KOPT-K1 (cell line): ENCODE data around the gene C1orf167.
"Not testable (repeated sequence)": the region's sequence is repeated elsewhere in the genome, so short reads cannot be mapped to it uniquely, and the experiment has no call there.

Source experiments
- H3K27ac ChIP-seq: fragments of 200-600 bp; sonication (generic); 2 replicates; pipeline ENCODE4 v1.5.1; 2016; ENCODE audit warnings: antibody characterized with exemption, mild to moderate bottlenecking, low read depth, low read length; ENCODE audit not compliant: poor library complexity, severe bottlenecking
- H3K36me3 ChIP-seq: fragments of 200-600 bp; sonication (generic); 2 replicates; pipeline ENCODE4 v1.5.1; 2017; ENCODE audit warnings: antibody characterized with exemption, mild to moderate bottlenecking, low read length, moderate library complexity; ENCODE audit not compliant: insufficient read depth
- H3K9me3 ChIP-seq: fragments of 200-600 bp; sonication (generic); 2 replicates; pipeline ENCODE4 v1.5.1; 2017; ENCODE audit warnings: antibody characterized with exemption, low read length, mild to moderate bottlenecking; ENCODE audit not compliant: insufficient read depth, poor library complexity, severe bottlenecking

The C1orf167 gene

GRCh38 chr1:11794446-11795237, 32.6 kb downstream of the C1orf167 start:
- no peak overlapping the region for H3K27ac ChIP-seq
- H3K9me3 ChIP-seq = no peaks in the 10 kb centered on the region
- peaks cover 74% of the 10 kb centered on the region for H3K36me3 ChIP-seq

- Histone ChIP-seq H3K9me3 (no peaks in the 10 kb centered on the region), H3K36me3 (peaks cover 74% of the 10 kb centered on the region), H3K27ac (no peak overlapping the region)
Observed at GRCh38 chr1:11795238-11795890, 33.4 kb downstream of the C1orf167 start.

GRCh38 chr1:11796036-11796828, 34.2 kb downstream of the C1orf167 start:
- Histone ChIP-seq H3K27ac (no peak overlapping the region), H3K9me3 (no peaks in the 10 kb centered on the region), H3K36me3 (peaks cover 75% of the 10 kb centered on the region)

- H3K36me3 ChIP-seq = peaks cover 78% of the 10 kb centered on the region
- no peak overlapping the region for H3K27ac ChIP-seq
- no peaks in the 10 kb centered on the region for H3K9me3 ChIP-seq
Observed at GRCh38 chr1:11797525-11798216, 35.7 kb downstream of the C1orf167 start.

- H3K9me3 ChIP-seq = no peaks in the 10 kb centered on the region
- peaks cover 69% of the 10 kb centered on the region for H3K36me3 ChIP-seq
- H3K27ac ChIP-seq = no peak overlapping the region
Observed at GRCh38 chr1:11799099-11799498, 37.1 kb downstream of the C1orf167 start.

GRCh38 chr1:11799896-11800295, 37.9 kb downstream of the C1orf167 start:
- H3K36me3 ChIP-seq = peaks cover 61% of the 10 kb centered on the region
- no peaks in the 10 kb centered on the region for H3K9me3 ChIP-seq
- no peak overlapping the region for H3K27ac ChIP-seq

- Histone ChIP-seq H3K9me3 (no peaks in the 10 kb centered on the region), H3K36me3 (peaks cover 57% of the 10 kb centered on the region), H3K27ac (no peak overlapping the region)
Observed at GRCh38 chr1:11800391-11800755, 38.4 kb downstream of the C1orf167 start.

- Histone ChIP-seq H3K27ac (no peak overlapping the region), H3K9me3 (no peaks in the 10 kb centered on the region), H3K36me3 (peaks cover 51% of the 10 kb centered on the region)
Observed at GRCh38 chr1:11800756-11801433, 38.9 kb downstream of the C1orf167 start.

GRCh38 chr1:11802616-11802972, 40.6 kb downstream of the C1orf167 start:
- H3K36me3 ChIP-seq = peaks cover 51% of the 10 kb centered on the region
- H3K9me3 ChIP-seq = no peaks in the 10 kb centered on the region
- no peak overlapping the region for H3K27ac ChIP-seq

- H3K36me3 ChIP-seq = peaks cover 58% of the 10 kb centered on the region
- peak overlapping the region; percentile 36 for H3K27ac ChIP-seq
- H3K9me3 ChIP-seq = no peaks in the 10 kb centered on the region
Observed at GRCh38 chr1:11802973-11803885, 41.2 kb downstream of the C1orf167 start.

GRCh38 chr1:11803924-11804665, 42.1 kb downstream of the C1orf167 start:
- peaks cover 58% of the 10 kb centered on the region for H3K36me3 ChIP-seq
- H3K27ac ChIP-seq = peak overlapping the region; percentile 84
- H3K9me3 ChIP-seq = not testable (repeated sequence)

- Histone ChIP-seq H3K27ac (peak overlapping the region; percentile 84), H3K36me3 (peaks cover 58% of the 10 kb centered on the region), H3K9me3 (no peaks in the 10 kb centered on the region)
Observed at GRCh38 chr1:11804666-11805421, 42.9 kb downstream of the C1orf167 start.
